ENCODE results near the gene XRCC3. TPM values are rescaled to one million over a fixed set of nuclear protein-coding genes. Genes with fewer than 3 reads are reported as not detected.
A peak's percentile ranks its signal among the peaks of the same experiment; 100 is the strongest.

The XRCC3 gene
- total RNA-seq, 1 experiment from 2014 or later: 46.7 TPM

DNA sequence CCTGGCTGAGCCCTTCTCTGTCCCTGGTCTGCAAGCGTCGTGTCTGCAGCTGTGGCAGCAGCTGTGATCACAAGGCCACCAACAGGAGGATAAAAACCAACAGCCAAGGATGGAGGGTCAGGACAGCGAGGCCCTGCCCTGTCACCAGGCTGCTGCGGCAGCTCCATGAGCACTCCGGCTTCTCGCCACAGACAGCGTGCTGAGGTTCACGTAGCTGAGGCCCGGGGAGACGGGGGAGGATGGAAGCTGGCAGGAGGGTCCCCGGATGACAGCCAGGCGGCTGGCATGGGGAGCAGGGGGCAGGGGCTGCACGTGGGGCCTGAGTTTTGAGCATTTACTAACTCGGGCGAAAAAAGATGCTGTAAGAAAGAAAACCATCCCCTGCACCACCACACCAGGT, 5.4 kb downstream of the XRCC3 start:
- ATAC-seq (no peak), DNase-seq (ENCODE audit: low spot score) (no peak)
- no peak overlapping the region for H3K27ac Mint-ChIP-seq
- H3K27me3 Mint-ChIP-seq (ENCODE audit: low read depth): no peaks in the 10 kb centered on the region
- TF ChIP-seq ZNF423 (CRISPR knock-in tag; IDR thresholded peaks at IDR 0.05): no peak
- no peak for TF ChIP-seq ZNF263 (CRISPR knock-in tag; IDR thresholded peaks at IDR 0.05; ENCODE audit: low read depth)
- TF ChIP-seq NR2C2 (CRISPR knock-in tag; IDR thresholded peaks at IDR 0.05): no peak
- no peak for TF ChIP-seq ZNF671 (CRISPR knock-in tag; IDR thresholded peaks at IDR 0.05)
- TF ChIP-seq CREB1 (CRISPR knock-in tag; IDR thresholded peaks at IDR 0.05): no peak
- no peak for TF ChIP-seq TEAD4 (CRISPR knock-in tag; IDR thresholded peaks at IDR 0.05)
- ChIA-PET CTCF (interaction anchor here (0.6 kb wide), 1 partner anchor 181 kb away, joined by 3 read pairs; the partner anchor contains the start of gene TRMT61A), POLR2A (no interaction called here)
- H3K36me3 Mint-ChIP-seq: peaks cover 20% of the 10 kb centered on the region
- H3K9me3 Mint-ChIP-seq: no peaks in the 10 kb centered on the region
- no peak overlapping the region for H3K4me3 Mint-ChIP-seq
- peaks cover 23% of the 10 kb centered on the region for H3K4me1 Mint-ChIP-seq

GRCh38 chr14:103708750-103709187, 6.5 kb downstream of the XRCC3 start:
- ATAC-seq (no peak), DNase-seq (ENCODE audit: low spot score) (no peak)
- Mint-ChIP-seq H3K27ac (peak overlapping the region; percentile 41; the same call in 1 of the 2 replicates), H3K4me3 (no peak overlapping the region), H3K4me1 (peaks cover 17% of the 10 kb centered on the region), H3K36me3 (peaks cover 28% of the 10 kb centered on the region), H3K9me3 (no peaks in the 10 kb centered on the region), H3K27me3 (ENCODE audit: low read depth) (no peaks in the 10 kb centered on the region)
- TF ChIP-seq, protein P1, sequence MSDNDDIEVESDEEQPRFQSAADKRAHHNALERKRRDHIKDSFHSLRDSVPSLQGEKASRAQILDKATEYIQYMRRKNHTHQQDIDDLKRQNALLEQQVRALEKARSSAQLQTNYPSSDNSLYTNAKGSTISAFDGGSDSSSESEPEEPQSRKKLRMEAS (CRISPR knock-in tag; IDR thresholded peaks at IDR 0.05): no peak
- no peak for TF ChIP-seq ZNF423 (CRISPR knock-in tag; IDR thresholded peaks at IDR 0.05)
- TF ChIP-seq TEAD1 (CRISPR knock-in tag; IDR thresholded peaks at IDR 0.05): no peak
- no peak for TF ChIP-seq AR (CRISPR knock-in tag; IDR thresholded peaks at IDR 0.05)
- TF ChIP-seq GTF2I (CRISPR knock-in tag; conservative IDR thresholded peaks at IDR 0.05): no peak
- TF ChIP-seq NFATC4 (CRISPR knock-in tag; IDR thresholded peaks at IDR 0.05): no peak
- TF ChIP-seq, protein P2, sequence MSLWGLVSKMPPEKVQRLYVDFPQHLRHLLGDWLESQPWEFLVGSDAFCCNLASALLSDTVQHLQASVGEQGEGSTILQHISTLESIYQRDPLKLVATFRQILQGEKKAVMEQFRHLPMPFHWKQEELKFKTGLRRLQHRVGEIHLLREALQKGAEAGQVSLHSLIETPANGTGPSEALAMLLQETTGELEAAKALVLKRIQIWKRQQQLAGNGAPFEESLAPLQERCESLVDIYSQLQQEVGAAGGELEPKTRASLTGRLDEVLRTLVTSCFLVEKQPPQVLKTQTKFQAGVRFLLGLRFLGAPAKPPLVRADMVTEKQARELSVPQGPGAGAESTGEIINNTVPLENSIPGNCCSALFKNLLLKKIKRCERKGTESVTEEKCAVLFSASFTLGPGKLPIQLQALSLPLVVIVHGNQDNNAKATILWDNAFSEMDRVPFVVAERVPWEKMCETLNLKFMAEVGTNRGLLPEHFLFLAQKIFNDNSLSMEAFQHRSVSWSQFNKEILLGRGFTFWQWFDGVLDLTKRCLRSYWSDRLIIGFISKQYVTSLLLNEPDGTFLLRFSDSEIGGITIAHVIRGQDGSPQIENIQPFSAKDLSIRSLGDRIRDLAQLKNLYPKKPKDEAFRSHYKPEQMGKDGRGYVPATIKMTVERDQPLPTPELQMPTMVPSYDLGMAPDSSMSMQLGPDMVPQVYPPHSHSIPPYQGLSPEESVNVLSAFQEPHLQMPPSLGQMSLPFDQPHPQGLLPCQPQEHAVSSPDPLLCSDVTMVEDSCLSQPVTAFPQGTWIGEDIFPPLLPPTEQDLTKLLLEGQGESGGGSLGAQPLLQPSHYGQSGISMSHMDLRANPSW (CRISPR knock-in tag; conservative IDR thresholded peaks at IDR 0.05; ENCODE audit: low read depth): no peak
- TF ChIP-seq CDX4 (CRISPR knock-in tag; IDR thresholded peaks at IDR 0.05; ENCODE audit: borderline replicate concordance): no peak
- no peak for TF ChIP-seq ATF6 (CRISPR knock-in tag; IDR thresholded peaks at IDR 0.05)
- TF ChIP-seq RELA (CRISPR knock-in tag; IDR thresholded peaks at IDR 0.05; ENCODE audit: borderline replicate concordance): no peak
- TF ChIP-seq, protein P3, sequence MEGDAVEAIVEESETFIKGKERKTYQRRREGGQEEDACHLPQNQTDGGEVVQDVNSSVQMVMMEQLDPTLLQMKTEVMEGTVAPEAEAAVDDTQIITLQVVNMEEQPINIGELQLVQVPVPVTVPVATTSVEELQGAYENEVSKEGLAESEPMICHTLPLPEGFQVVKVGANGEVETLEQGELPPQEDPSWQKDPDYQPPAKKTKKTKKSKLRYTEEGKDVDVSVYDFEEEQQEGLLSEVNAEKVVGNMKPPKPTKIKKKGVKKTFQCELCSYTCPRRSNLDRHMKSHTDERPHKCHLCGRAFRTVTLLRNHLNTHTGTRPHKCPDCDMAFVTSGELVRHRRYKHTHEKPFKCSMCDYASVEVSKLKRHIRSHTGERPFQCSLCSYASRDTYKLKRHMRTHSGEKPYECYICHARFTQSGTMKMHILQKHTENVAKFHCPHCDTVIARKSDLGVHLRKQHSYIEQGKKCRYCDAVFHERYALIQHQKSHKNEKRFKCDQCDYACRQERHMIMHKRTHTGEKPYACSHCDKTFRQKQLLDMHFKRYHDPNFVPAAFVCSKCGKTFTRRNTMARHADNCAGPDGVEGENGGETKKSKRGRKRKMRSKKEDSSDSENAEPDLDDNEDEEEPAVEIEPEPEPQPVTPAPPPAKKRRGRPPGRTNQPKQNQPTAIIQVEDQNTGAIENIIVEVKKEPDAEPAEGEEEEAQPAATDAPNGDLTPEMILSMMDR (IDR thresholded peaks at IDR 0.05): no peak
- TF ChIP-seq NR1H2 (CRISPR knock-in tag; IDR thresholded peaks at IDR 0.05): no peak
- CTCF ChIA-PET: no interaction called here
- POLR2A ChIA-PET: no interaction called here

Data from WTC11 (cell line).